Osteoblast (primary cell): ENCODE data around the gene TNN. TPM values are rescaled to one million over a fixed set of nuclear protein-coding genes. Genes with fewer than 3 reads are reported as not detected.
"Not testable (repeated sequence)": the region's sequence is repeated elsewhere in the genome, so short reads cannot be mapped to it uniquely, and the experiment has no call there.

Experiments
- DNase-seq: peaks from one replicate; pipeline ENCODE4 v3.0.0; 2011; ENCODE audit warnings: low spot score, mixed read lengths; ENCODE audit not compliant: insufficient read length; ENCODE audit errors: missing footprints
- H2AFZ ChIP-seq: 2 replicates; pipeline ENCODE4 v1.6.0; 2011; ENCODE audit warnings: mild to moderate bottlenecking, low read length
- H3K27ac ChIP-seq: 2 replicates; pipeline ENCODE4 v1.5.1; 2011; ENCODE audit warnings: mild to moderate bottlenecking, low read depth, low read length, moderate library complexity
- H3K27me3 ChIP-seq: 2 replicates; pipeline ENCODE4 v1.6.0; 2012; ENCODE audit warnings: mild to moderate bottlenecking, control low read depth, inconsistent platforms, low read length, moderate library complexity; ENCODE audit not compliant: insufficient read depth
- H3K36me3 ChIP-seq: 2 replicates; pipeline ENCODE4 v1.5.1; 2011; ENCODE audit warnings: mild to moderate bottlenecking, low read length, control low read depth, moderate library complexity; ENCODE audit not compliant: insufficient read depth
- H3K4me1 ChIP-seq: 2 replicates; pipeline ENCODE4 v1.5.1; 2011; ENCODE audit warnings: mild to moderate bottlenecking, low read length, control low read depth, moderate library complexity; ENCODE audit not compliant: insufficient read depth
- H3K4me2 ChIP-seq: 2 replicates; pipeline ENCODE4 v1.6.0; 2011; ENCODE audit warnings: mild to moderate bottlenecking, low read length; ENCODE audit not compliant: insufficient read depth
- H3K4me3 ChIP-seq: fragments of 200-600 bp; sonication (generic); 3 replicates; pipeline ENCODE4 v1.5.1; 2012; ENCODE audit warnings: mild to moderate bottlenecking, low read length, inconsistent platforms; ENCODE audit not compliant: insufficient read depth
- H3K79me2 ChIP-seq: 2 replicates; pipeline ENCODE4 v1.6.0; 2012; ENCODE audit warnings: mild to moderate bottlenecking, low read length, control low read depth, inconsistent platforms; ENCODE audit not compliant: insufficient read depth
- H3K9me3 ChIP-seq: 2 replicates; pipeline ENCODE4 v1.5.1; 2011; ENCODE audit warnings: low read depth, low read length, control low read depth
- H4K20me1 ChIP-seq: 2 replicates; pipeline ENCODE4 v1.6.0; 2012; ENCODE audit warnings: mild to moderate bottlenecking, low read length, control low read depth; ENCODE audit not compliant: insufficient read depth
- CTCF ChIP-seq: IDR thresholded peaks from 2 replicates; pipeline ENCODE4 v1.5.1; 2011; ENCODE audit warnings: mild to moderate bottlenecking, low read depth, low read length, moderate library complexity; ENCODE audit errors: extremely low read depth
- total RNA-seq: library from RNA; depleted of rRNA; stranded (reverse); fragments of >200 nt; gene quantifications from 2 replicates; pipeline ENCODE4 v1.2.3, GENCODE V29; 2012

The TNN gene
- total RNA-seq, 1 donor: under 0.01 TPM

DNA sequence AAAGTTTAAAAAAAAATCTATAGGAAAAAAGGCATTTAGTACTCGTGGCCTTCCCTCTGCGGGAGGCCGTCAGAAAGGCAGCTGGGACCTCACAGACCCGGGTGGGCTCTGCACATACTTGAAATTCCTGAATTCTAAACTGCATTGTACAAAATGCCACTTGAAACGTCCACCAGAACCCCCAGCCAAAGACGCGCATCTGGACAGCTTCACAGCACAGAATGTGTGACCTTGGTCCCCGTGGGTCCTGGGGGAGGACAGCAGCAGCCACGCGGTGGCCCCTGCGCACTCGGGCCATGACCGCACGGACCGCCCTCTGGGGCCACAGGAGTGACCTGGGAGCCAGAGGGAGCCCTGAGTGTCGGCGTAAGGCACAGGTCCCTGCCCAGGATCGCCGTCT is 23.8 kb upstream of the TNN start:
- Histone ChIP-seq H2AFZ (no peak overlapping the region), H4K20me1 (no peaks in the 10 kb centered on the region), H3K9me3 (no peaks in the 10 kb centered on the region), H3K4me2 (no peak overlapping the region), H3K27me3 (no peaks in the 10 kb centered on the region), H3K27ac (no peak overlapping the region), H3K4me1 (no peaks in the 10 kb centered on the region), H3K4me3 (no peak overlapping the region), H3K36me3 (no peaks in the 10 kb centered on the region), H3K79me2 (no peaks in the 10 kb centered on the region)
- TF ChIP-seq CTCF: no peak
- DNase-seq: no peak

DNA sequence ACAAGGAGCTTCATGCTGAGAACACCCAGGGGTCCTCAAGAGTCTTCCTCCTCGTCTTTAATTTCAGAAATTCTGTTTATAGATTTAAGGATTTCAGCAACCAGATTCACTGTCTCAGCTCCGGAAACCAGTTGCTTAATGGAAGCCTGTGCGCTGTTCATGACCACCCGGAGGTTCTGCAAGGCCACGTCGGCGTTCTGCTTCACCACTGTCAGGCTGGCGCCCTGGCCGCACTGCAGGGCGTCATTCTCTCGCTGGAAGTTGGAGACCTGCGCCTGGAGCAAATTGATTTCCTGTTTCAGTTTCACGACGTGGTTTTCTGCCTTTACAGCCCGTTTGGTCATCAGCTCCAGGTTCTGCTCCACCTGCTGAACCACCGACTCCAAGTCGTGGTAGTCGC is 23.0 kb upstream of the TNN start:
- H3K79me2 ChIP-seq, H2AFZ ChIP-seq, H3K36me3 ChIP-seq, H3K4me1 ChIP-seq, H3K4me2 ChIP-seq, H4K20me1 ChIP-seq, H3K27ac ChIP-seq, H3K4me3 ChIP-seq, H3K9me3 ChIP-seq, DNase-seq, H3K27me3 ChIP-seq: not testable (repeated sequence)

DNA sequence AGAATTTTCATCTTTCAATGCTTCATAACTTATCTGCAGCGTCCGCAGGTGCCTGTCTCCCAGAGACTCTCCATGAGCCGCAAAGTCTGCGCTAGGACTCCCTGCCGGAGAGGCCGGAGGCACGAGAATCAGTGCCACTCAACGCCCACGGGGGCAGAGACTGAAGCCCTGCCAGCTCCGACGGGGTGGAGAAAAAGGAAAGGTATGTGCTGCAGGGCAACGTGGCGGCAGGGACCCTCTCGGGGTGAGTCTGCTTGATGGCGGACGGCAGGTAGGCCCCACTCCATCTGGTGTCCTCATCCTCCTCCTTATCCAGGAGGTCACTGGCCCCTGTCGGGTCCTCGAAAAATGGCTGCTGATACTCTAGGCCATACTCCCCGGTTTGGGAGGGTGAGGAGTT is 22.5 kb upstream of the TNN start:
- TF ChIP-seq CTCF: no peak
- Histone ChIP-seq H3K9me3 (no peaks in the 10 kb centered on the region), H3K27ac (no peak overlapping the region), H3K79me2 (no peaks in the 10 kb centered on the region), H3K27me3 (no peaks in the 10 kb centered on the region), H4K20me1 (no peaks in the 10 kb centered on the region), H3K4me1 (no peaks in the 10 kb centered on the region), H3K4me3 (no peak overlapping the region), H2AFZ (no peak overlapping the region), H3K36me3 (no peaks in the 10 kb centered on the region), H3K4me2 (no peak overlapping the region)
- DNase-seq: no peak

GRCh38 chr1:175045519-175045918 is 22.1 kb upstream of the TNN start:
- Histone ChIP-seq H3K79me2 (no peaks in the 10 kb centered on the region), H3K27me3 (no peaks in the 10 kb centered on the region), H2AFZ (no peak overlapping the region), H3K4me2 (no peak overlapping the region), H3K36me3 (no peaks in the 10 kb centered on the region), H3K9me3 (no peaks in the 10 kb centered on the region), H3K27ac (no peak overlapping the region), H3K4me1 (no peaks in the 10 kb centered on the region), H3K4me3 (no peak overlapping the region), H4K20me1 (no peaks in the 10 kb centered on the region)
- TF ChIP-seq CTCF: no peak
- no peak for DNase-seq

GRCh38 chr1:175050992-175051391 is 16.6 kb upstream of the TNN start:
- no peak for DNase-seq
- no peak overlapping the region for H3K4me2 ChIP-seq
- no peaks in the 10 kb centered on the region for H3K9me3 ChIP-seq
- no peaks in the 10 kb centered on the region for H3K27me3 ChIP-seq
- TF ChIP-seq CTCF: no peak
- no peaks in the 10 kb centered on the region for H3K4me1 ChIP-seq
- H3K4me3 ChIP-seq: no peak overlapping the region
- H2AFZ ChIP-seq: no peak overlapping the region
- no peaks in the 10 kb centered on the region for H3K79me2 ChIP-seq
- H3K36me3 ChIP-seq: no peaks in the 10 kb centered on the region
- H3K27ac ChIP-seq: no peak overlapping the region
- no peaks in the 10 kb centered on the region for H4K20me1 ChIP-seq
